Measurements from ENCODE around the gene RALGDS.

The RALGDS gene

DNA sequence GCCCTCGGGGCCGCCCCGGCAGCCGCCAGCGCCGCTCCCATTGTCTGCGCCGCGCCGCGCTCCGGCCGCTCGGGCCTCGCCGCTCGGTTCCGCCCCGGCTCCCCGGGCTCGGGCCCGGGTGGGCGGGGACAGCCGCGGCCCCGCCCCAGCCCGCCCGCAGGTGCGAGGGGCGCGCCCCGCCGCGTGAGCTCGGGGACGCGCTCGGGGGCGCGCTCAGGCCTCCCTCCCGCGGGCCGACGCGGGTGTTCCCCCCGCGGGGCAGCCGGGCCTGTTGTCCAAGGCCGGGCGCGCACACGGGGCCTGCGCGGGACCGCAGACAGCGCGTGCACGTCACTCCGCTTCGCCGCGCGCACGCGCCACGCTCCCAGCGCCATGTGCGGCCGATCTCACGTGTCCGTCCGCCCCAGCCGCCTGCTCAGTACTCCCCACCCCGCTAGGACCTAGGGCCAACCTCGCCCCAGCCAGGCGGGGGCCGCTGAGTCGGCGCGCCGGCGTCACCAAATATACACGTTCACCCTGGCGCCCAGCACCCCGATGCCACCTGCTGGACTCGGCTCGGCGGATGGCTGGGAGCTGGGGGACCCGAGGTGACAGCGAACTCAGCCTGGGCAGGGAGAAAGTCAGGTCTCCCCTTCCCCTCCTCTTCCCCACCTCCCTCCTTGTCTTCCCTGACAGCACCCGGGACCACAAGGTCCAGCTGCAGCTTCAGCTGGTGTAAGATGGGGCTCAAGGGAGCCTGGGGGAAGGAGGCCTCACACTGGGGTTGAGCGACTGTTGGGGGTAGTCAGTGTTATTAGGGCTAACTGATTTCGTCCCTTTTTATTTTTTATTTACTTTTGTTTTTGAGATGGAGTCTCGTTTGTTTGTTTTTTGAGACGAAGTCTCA is 28.3 kb upstream of the RALGDS start:
- H3K4me3 ChIP-seq (ENCODE audit: low read depth, low read length) = peak overlapping the region; percentile 36
- TF ChIP-seq, protein P1, sequence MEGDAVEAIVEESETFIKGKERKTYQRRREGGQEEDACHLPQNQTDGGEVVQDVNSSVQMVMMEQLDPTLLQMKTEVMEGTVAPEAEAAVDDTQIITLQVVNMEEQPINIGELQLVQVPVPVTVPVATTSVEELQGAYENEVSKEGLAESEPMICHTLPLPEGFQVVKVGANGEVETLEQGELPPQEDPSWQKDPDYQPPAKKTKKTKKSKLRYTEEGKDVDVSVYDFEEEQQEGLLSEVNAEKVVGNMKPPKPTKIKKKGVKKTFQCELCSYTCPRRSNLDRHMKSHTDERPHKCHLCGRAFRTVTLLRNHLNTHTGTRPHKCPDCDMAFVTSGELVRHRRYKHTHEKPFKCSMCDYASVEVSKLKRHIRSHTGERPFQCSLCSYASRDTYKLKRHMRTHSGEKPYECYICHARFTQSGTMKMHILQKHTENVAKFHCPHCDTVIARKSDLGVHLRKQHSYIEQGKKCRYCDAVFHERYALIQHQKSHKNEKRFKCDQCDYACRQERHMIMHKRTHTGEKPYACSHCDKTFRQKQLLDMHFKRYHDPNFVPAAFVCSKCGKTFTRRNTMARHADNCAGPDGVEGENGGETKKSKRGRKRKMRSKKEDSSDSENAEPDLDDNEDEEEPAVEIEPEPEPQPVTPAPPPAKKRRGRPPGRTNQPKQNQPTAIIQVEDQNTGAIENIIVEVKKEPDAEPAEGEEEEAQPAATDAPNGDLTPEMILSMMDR (IDR thresholded peaks at IDR 0.05; ENCODE audit: low read depth, low read length) = 0 out of 2 replicates have a peak, but pooled peaks have one; percentile 13
- H3K27ac ChIP-seq = peak overlapping the region; percentile 81
- no peaks in the 10 kb centered on the region for H3K27me3 ChIP-seq (ENCODE audit: insufficient read depth, low read depth, severe bottlenecking)
- H3K9me3 ChIP-seq (ENCODE audit: severe bottlenecking) = no peaks in the 10 kb centered on the region
- peaks cover 9% of the 10 kb centered on the region; the same call in 1 of the 2 replicates for H3K36me3 ChIP-seq
- peak; percentile 89 for DNase-seq

DNA sequence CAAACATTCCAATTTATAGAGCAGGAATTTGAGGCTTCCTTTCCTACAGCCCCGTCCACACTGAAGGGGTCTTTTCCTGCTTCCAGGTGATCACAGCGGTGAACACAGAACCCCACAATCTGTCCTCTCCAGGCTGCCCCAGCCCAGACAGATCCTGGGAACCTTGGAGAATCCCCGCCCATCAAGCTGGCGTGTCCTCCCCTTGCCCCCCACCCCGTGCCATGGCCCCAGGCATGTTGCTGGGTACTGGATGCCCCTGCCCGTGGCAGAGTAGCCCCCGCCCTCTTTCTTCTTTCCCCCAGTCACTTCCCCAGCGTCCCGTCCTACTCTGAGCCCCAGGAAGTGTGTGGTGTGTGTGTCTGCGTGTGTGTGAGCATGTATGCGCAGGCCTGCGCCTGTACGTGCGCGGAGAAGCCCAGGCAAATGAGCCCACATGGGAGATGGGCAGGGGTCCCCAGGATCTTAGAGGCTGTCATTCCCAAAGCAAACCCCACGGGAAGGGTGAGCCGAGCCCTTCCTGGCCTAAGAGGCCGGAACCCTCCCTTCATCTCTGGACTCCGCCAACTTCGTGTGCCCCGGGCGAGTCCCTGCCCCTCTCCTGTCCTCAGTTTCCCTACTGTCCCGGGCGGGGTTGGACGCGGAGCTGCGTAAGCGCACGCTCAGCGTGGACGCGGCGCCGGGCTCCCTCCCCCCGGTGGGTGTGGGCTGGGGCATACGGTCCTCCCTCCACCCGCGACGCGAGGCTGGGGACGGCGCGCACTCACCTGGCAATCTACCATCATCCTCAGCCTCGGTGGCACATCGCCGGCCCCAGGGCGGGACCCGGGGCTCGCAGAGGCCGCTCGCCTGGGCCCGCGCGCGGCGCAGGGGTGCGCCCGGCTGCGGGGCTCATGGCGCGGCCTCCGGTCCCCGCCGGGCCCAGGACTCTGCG is 27.4 kb upstream of the RALGDS start:
- Histone ChIP-seq H3K9me3 (ENCODE audit: severe bottlenecking) (no peaks in the 10 kb centered on the region), H3K36me3 (peaks cover 9% of the 10 kb centered on the region; the same call in 1 of the 2 replicates), H3K27me3 (ENCODE audit: insufficient read depth, low read depth, severe bottlenecking) (no peaks in the 10 kb centered on the region), H3K27ac (peak overlapping the region; percentile 86), H3K4me3 (ENCODE audit: low read depth, low read length) (peak overlapping the region; percentile 88)
- peak; percentile 44 for DNase-seq
- TF ChIP-seq, protein P1 (IDR thresholded peaks at IDR 0.05; ENCODE audit: low read depth, low read length) = no peak

DNA sequence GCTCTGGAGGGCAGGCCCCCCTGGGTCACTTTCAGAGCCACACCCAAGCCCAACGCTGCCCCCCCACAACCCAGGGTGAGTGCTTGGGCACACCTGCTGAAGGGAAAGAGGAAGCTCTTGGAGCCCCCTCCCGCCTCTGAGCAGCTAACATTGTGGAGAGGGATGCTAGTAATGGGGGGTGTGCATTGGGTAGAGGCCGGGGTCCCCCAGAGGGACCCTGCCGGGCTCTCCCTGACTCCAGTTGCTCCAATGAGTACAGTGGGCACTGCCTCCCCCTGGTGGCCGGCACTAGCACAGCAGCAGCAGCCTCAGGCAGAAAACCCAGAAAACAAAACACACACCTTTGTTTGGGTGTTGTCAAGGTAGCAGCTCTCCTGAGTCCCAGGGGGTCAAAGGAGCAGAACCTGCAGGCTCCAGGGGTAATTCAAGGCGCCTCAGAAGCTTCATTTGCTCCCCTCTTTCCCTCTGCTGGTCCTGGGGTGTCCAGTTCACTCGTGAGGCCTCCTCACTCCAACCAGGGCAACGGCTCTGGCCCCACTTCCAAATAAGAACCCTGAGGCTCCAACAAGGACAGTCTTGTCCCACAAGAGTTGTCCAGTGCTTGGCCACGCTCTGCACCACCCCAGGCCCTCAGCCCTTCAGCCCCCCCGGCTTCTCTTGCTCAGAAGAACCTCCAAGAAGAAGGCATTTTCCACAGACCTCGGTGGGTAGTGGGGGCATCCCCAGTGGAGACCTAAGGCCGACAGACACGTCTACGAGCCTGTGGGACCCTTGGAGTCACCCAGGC is 26.6 kb upstream of the RALGDS start:
- Histone ChIP-seq H3K9me3 (ENCODE audit: severe bottlenecking) (no peaks in the 10 kb centered on the region), H3K36me3 (peaks cover 9% of the 10 kb centered on the region; the same call in 1 of the 2 replicates), H3K4me3 (ENCODE audit: low read depth, low read length) (peak overlapping the region; percentile 88), H3K27ac (peak overlapping the region; percentile 86), H3K27me3 (ENCODE audit: insufficient read depth, low read depth, severe bottlenecking) (no peaks in the 10 kb centered on the region)
- TF ChIP-seq, protein P1 (IDR thresholded peaks at IDR 0.05; ENCODE audit: low read depth, low read length) = peak; percentile 91
- peak; percentile 74 for DNase-seq

DNA sequence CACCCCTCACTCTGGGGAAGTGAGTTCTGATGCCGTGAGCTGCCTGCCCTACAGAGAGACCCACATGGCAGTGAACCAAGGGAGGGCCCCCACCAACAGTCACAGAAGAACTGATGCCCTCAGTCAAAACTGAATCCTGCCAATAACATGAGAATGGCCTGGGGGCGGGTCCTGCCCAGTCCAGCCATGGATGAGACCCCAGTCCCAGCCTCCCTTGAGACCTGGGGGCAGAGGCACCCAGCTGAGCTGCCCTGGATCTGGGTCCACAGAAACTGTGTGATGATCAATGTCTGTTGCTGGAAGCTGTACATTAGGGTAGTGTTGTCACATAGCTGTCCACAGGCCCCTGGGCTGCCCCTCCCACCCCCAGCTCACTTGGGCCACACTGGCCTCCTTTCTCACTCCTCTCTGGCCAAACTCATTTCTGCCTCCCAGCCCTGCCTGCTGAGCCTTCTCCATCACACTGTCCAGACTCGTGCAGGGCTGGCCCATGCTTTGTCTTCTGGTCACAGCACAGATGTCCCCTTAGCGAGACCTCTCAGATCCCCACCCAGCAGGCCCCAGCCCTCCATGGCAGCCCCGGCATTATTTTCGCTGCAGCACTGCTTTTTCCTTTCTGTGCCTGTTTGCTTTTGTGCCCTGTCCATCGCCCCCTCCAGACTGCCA is 25.8 kb upstream of the RALGDS start:
- peaks cover 9% of the 10 kb centered on the region; the same call in 1 of the 2 replicates for H3K36me3 ChIP-seq
- TF ChIP-seq, protein P1 (IDR thresholded peaks at IDR 0.05; ENCODE audit: low read depth, low read length) = no peak
- DNase-seq = no peak
- no peak overlapping the region for H3K4me3 ChIP-seq (ENCODE audit: low read depth, low read length)
- H3K9me3 ChIP-seq (ENCODE audit: severe bottlenecking) = no peaks in the 10 kb centered on the region
- H3K27me3 ChIP-seq (ENCODE audit: insufficient read depth, low read depth, severe bottlenecking) = no peaks in the 10 kb centered on the region
- H3K27ac ChIP-seq = no peak overlapping the region
